Activated CD4-positive, alpha-beta memory T cell treated with anti-CD3 and anti-CD28 coated beads for 36 hours (primary cell): ENCODE measurements around the gene CNNM4. TPM values are rescaled to one million over a fixed set of nuclear protein-coding genes. Genes with fewer than 3 reads are reported as not detected.
A peak's percentile ranks its signal among the peaks of the same experiment; 100 is the strongest.

Experiments used
- CTCF ChIA-PET: fragments of 350-600 bp; sonication (Branson Sonifier 250); formaldehyde crosslinking; loops from one replicate; lab custom pipeline; 2021; ENCODE audit warnings: antibody characterized with exemption, inconsistent platforms; lab: Charles Lee
- POLR2A ChIA-PET: fragments of 350-600 bp; sonication (Branson Sonifier 250); formaldehyde crosslinking; loops from one replicate; lab custom pipeline; 2021; ENCODE audit warnings: antibody characterized with exemption; lab: Charles Lee
- DNase-seq: peaks from one replicate; pipeline ENCODE4 v3.0.0-alpha.2; 2020
- H3K27ac Mint-ChIP-seq: one replicate; pipeline ENCODE4 v1.8.0; 2021; ENCODE audit warnings: mixed read lengths
- H3K27me3 Mint-ChIP-seq: one replicate; pipeline ENCODE4 v1.8.0; 2021; ENCODE audit warnings: mixed read lengths
- H3K36me3 Mint-ChIP-seq: one replicate; pipeline ENCODE4 v1.8.0; 2021; ENCODE audit warnings: mixed read lengths
- H3K4me1 Mint-ChIP-seq: one replicate; pipeline ENCODE4 v1.8.0; 2021; ENCODE audit warnings: low read depth, mixed read lengths
- H3K4me3 Mint-ChIP-seq: one replicate; pipeline ENCODE4 v1.8.0; 2021; ENCODE audit warnings: mild to moderate bottlenecking, mixed read lengths
- H3K9me3 Mint-ChIP-seq: one replicate; pipeline ENCODE4 v1.8.0; 2021; ENCODE audit warnings: mixed read lengths
- intact Hi-C: fragments of 100-400 bp; cut with micrococcal nuclease; formaldehyde crosslinking; loops from one replicate; pipeline ENCODE4 v1.15.1; 2023
- total RNA-seq, 2 experiments: library from RNA; stranded (reverse); gene quantifications; one replicate each; pipeline ENCODE4 v1.2.3, GENCODE V29; 2021

CNNM4 gene
- total RNA-seq, 2 experiments from 2014 or later = 7.5 to 8.2 TPM

- DNase-seq = no peak
- H3K4me3 Mint-ChIP-seq = no peak overlapping the region
- H3K4me1 Mint-ChIP-seq = peaks cover 13% of the 10 kb centered on the region
- intact Hi-C loops = loop anchor here (10.0 kb wide), 1 partner anchor 172 kb away; the partner anchor contains the start of gene KANSL3
- no peaks in the 10 kb centered on the region for H3K9me3 Mint-ChIP-seq
- peak overlapping the region; percentile 68 for H3K27ac Mint-ChIP-seq
- POLR2A ChIA-PET = interaction anchor here (1.5 kb wide), 1 partner anchor 270 kb away, joined by 3 read pairs; no protein-coding TSS in a partner anchor
- CTCF ChIA-PET = interaction anchor here (0.6 to 1.4 kb wide), 3 partner anchors 9 to 143 kb away, joined by 3 to 4 read pairs (median 4); partner anchors contain the start of gene CNNM3
- no peaks in the 10 kb centered on the region for H3K27me3 Mint-ChIP-seq
- H3K36me3 Mint-ChIP-seq = peaks cover 1% of the 10 kb centered on the region
Measured at GRCh38 chr2:96807127-96807471, 46.4 kb downstream of the CNNM4 start.

- Mint-ChIP-seq H3K9me3 (no peaks in the 10 kb centered on the region), H3K27ac (no peak overlapping the region)
- intact Hi-C loops = loop anchor here (10.0 kb wide), 1 partner anchor 174 kb away; the partner anchor contains the start of gene KANSL3
Measured at GRCh38 chr2:96808176-96808837, 47.6 kb downstream of the CNNM4 start.

GRCh38 chr2:96809216-96809882 is 48.6 kb downstream of the CNNM4 start:
- H3K4me3 Mint-ChIP-seq = no peak overlapping the region
- H3K9me3 Mint-ChIP-seq = no peaks in the 10 kb centered on the region
- H3K4me1 Mint-ChIP-seq = peaks cover 21% of the 10 kb centered on the region
- intact Hi-C loops = loop anchor here (10.0 kb wide), 1 partner anchor 175 kb away; the partner anchor contains the start of gene KANSL3
- peaks cover 1% of the 10 kb centered on the region for H3K36me3 Mint-ChIP-seq
- no peak overlapping the region for H3K27ac Mint-ChIP-seq
- DNase-seq = no peak
- ChIA-PET CTCF (interaction anchor here (0.7 kb wide), 1 partner anchor 9 kb away, joined by 3 read pairs; no protein-coding TSS in a partner anchor), POLR2A (no interaction called here)
- H3K27me3 Mint-ChIP-seq = no peaks in the 10 kb centered on the region

More at GRCh38 chr2:96808176-96808837, 47.6 kb downstream of the CNNM4 start:
- H3K27me3 Mint-ChIP-seq = no peaks in the 10 kb centered on the region
- POLR2A ChIA-PET = no interaction called here
- DNase-seq = no peak
- H3K4me1 Mint-ChIP-seq = peaks cover 21% of the 10 kb centered on the region
- CTCF ChIA-PET = interaction anchor here (0.8 kb wide), 1 partner anchor 12 kb away, joined by 3 read pairs; no protein-coding TSS in a partner anchor
- no peak overlapping the region for H3K4me3 Mint-ChIP-seq
- peaks cover 1% of the 10 kb centered on the region for H3K36me3 Mint-ChIP-seq

- ChIA-PET POLR2A (no interaction called here), CTCF (interaction anchor here (0.7 to 0.8 kb wide), 2 partner anchors 9 to 48 kb away, joined by 3 read pairs; partner anchors contain the start of gene ANKRD39)
- no peak for DNase-seq
- Mint-ChIP-seq H3K27ac (peak overlapping the region; percentile 11), H3K9me3 (no peaks in the 10 kb centered on the region), H3K4me1 (peaks cover 23% of the 10 kb centered on the region), H3K27me3 (no peaks in the 10 kb centered on the region), H3K36me3 (peaks cover 1% of the 10 kb centered on the region), H3K4me3 (no peak overlapping the region)
- intact Hi-C loops = loop anchor here (10.0 kb wide), 1 partner anchor 175 kb away; the partner anchor contains the start of gene KANSL3
Measured at GRCh38 chr2:96809951-96810782, 49.5 kb downstream of the CNNM4 start.

GRCh38 chr2:96810783-96811192 is 50.1 kb downstream of the CNNM4 start:
- no peak for DNase-seq
- intact Hi-C loops = no loop called here
- Mint-ChIP-seq H3K4me1 (peaks cover 27% of the 10 kb centered on the region), H3K9me3 (no peaks in the 10 kb centered on the region), H3K36me3 (peaks cover 1% of the 10 kb centered on the region), H3K27me3 (no peaks in the 10 kb centered on the region), H3K4me3 (no peak overlapping the region), H3K27ac (no peak overlapping the region)
- ChIA-PET CTCF (interaction anchor here (0.8 kb wide), 1 partner anchor 47 kb away, joined by 3 read pairs; the partner anchor contains the start of gene ANKRD39), POLR2A (no interaction called here)

- Mint-ChIP-seq H3K27me3 (no peaks in the 10 kb centered on the region), H3K36me3 (peaks cover 1% of the 10 kb centered on the region), H3K27ac (no peak overlapping the region), H3K9me3 (no peaks in the 10 kb centered on the region), H3K4me3 (no peak overlapping the region), H3K4me1 (peaks cover 18% of the 10 kb centered on the region)
- intact Hi-C loops = no loop called here
- ChIA-PET POLR2A (no interaction called here), CTCF (interaction anchor here (2.2 kb wide), 1 partner anchor 11 kb away, joined by 5 read pairs; no protein-coding TSS in a partner anchor)
- no peak for DNase-seq
Measured at GRCh38 chr2:96811917-96812316, 51.2 kb downstream of the CNNM4 start.

- DNase-seq = no peak
- H3K27ac Mint-ChIP-seq = no peak overlapping the region
- CTCF ChIA-PET = interaction anchor here (1.3 to 2.2 kb wide), 3 partner anchors 13 to 137 kb away, joined by 4 to 9 read pairs (median 5); partner anchors contain the start of gene ANKRD39
- peaks cover 4% of the 10 kb centered on the region for H3K36me3 Mint-ChIP-seq
- H3K9me3 Mint-ChIP-seq = no peaks in the 10 kb centered on the region
- H3K4me1 Mint-ChIP-seq = peaks cover 33% of the 10 kb centered on the region
- intact Hi-C loops = no loop called here
- POLR2A ChIA-PET = no interaction called here
- no peak overlapping the region for H3K4me3 Mint-ChIP-seq
- no peaks in the 10 kb centered on the region for H3K27me3 Mint-ChIP-seq
Measured at GRCh38 chr2:96813656-96814055, 53.0 kb downstream of the CNNM4 start.

- H3K4me3 Mint-ChIP-seq = peak overlapping the region; percentile 82
- no peaks in the 10 kb centered on the region for H3K9me3 Mint-ChIP-seq
- intact Hi-C loops = loop anchor here (1.0 to 5.0 kb wide), 6 partner anchors 9 to 297 kb away; partner anchors contain the start of genes ANKRD36, ANKRD39 and CNNM4
- CTCF ChIA-PET = interaction anchor here (0.8 to 2.3 kb wide), 12 partner anchors 9 to 139 kb away, joined by 3 to 14 read pairs (median 4); partner anchors contain the start of genes ANKRD39 and CNNM4
- H3K27ac Mint-ChIP-seq = peak overlapping the region; percentile 77
- H3K4me1 Mint-ChIP-seq = peaks cover 52% of the 10 kb centered on the region
- H3K36me3 Mint-ChIP-seq = peaks cover 4% of the 10 kb centered on the region
- no peaks in the 10 kb centered on the region for H3K27me3 Mint-ChIP-seq
- DNase-seq = peak; percentile 45
- POLR2A ChIA-PET = interaction anchor here (1.2 to 3.6 kb wide), 5 partner anchors 24 to 147 kb away, joined by 3 to 17 read pairs (median 5); partner anchors contain the start of genes ANKRD39 and CNNM4
Measured at GRCh38 chr2:96815326-96816126, 54.8 kb downstream of the CNNM4 start.

- Mint-ChIP-seq H3K4me1 (peaks cover 60% of the 10 kb centered on the region), H3K9me3 (no peaks in the 10 kb centered on the region)
- POLR2A ChIA-PET = interaction anchor here (0.9 to 3.6 kb wide), 8 partner anchors 14 to 272 kb away, joined by 3 to 17 read pairs (median 4); partner anchors contain the start of genes ANKRD39 and CNNM4
Measured at GRCh38 chr2:96816127-96816835, 55.6 kb downstream of the CNNM4 start, which contains the start of gene CNNM3. Gene CNNM3, plus strand, starts transcription at chr2:96816268. Its CDS starts 10 bp downstream, at chr2:96816278.

More at GRCh38 chr2:96816127-96816835, 55.6 kb downstream of the CNNM4 start, which contains the start of gene CNNM3:
- CTCF ChIA-PET = interaction anchor here (0.8 to 2.3 kb wide), 18 partner anchors 10 to 296 kb away, joined by 3 to 14 read pairs (median 3); partner anchors contain the start of genes ANKRD36, ANKRD39 and CNNM4
- DNase-seq = peak; percentile 97
- intact Hi-C loops = loop anchor here (1.0 to 5.0 kb wide), 5 partner anchors 10 to 296 kb away; partner anchors contain the start of genes ANKRD36, ANKRD39 and CNNM4
- Mint-ChIP-seq H3K27me3 (no peaks in the 10 kb centered on the region), H3K27ac (peak within 1 kb of the TSS; percentile 77), H3K4me3 (peak within 1 kb of the TSS; percentile 82), H3K36me3 (peaks cover 4% of the 10 kb centered on the region)
